GM21737 (cell line): ENCODE data around the gene CIITA.

Experiments
- ATAC-seq: cut with Tn5 transposase; IDR thresholded peaks from one replicate; pipeline ENCODE4 v1.9.1; 2021; ENCODE audit warnings: mild to moderate bottlenecking, moderate library complexity; ENCODE audit not compliant: unreplicated experiment

CIITA gene

DNA sequence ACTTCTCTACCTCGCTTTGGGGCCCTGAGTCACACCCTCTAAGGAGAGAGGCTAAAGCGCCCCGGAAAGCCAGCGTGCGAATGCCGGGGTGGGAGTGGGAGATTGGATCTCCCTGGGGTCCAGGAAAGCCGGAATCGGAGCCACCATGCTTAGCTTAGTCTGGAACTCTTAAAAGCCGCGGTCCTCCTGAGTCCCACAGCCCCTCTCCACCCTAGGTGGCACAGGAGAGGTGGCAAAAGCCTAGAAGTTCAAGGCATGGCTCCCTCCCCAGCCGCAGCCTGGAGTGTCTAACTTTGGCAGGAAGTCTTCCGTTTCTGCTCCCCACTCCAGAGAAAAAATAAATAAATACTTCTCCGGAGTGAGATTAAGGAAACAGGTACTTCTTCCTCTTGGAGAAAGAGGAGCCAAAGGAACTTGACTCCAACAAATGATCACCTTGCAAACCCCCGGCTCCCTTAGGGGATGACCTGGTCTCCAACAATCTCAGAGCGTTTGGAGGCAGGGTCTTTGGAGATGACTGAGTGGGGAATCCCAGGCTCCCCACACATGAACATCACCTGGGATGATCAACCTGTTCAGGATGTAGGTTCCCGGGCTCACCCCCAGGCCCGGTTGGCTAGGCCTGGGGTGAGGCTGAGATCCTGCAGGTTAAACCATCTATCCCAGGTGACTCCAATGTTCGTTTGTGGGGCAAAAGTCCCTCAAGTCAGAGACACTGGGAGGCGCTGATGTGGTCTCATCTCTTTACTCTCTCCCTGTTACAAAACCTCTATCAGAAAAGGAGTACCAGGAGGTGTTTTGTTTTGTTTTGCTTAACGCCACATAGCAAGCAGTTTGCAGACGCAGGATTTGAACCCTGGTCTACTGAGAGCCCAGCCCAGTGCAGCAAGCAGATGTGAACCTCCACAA lies 2.9 kb downstream of the CIITA start:
- no peak for ATAC-seq

DNA sequence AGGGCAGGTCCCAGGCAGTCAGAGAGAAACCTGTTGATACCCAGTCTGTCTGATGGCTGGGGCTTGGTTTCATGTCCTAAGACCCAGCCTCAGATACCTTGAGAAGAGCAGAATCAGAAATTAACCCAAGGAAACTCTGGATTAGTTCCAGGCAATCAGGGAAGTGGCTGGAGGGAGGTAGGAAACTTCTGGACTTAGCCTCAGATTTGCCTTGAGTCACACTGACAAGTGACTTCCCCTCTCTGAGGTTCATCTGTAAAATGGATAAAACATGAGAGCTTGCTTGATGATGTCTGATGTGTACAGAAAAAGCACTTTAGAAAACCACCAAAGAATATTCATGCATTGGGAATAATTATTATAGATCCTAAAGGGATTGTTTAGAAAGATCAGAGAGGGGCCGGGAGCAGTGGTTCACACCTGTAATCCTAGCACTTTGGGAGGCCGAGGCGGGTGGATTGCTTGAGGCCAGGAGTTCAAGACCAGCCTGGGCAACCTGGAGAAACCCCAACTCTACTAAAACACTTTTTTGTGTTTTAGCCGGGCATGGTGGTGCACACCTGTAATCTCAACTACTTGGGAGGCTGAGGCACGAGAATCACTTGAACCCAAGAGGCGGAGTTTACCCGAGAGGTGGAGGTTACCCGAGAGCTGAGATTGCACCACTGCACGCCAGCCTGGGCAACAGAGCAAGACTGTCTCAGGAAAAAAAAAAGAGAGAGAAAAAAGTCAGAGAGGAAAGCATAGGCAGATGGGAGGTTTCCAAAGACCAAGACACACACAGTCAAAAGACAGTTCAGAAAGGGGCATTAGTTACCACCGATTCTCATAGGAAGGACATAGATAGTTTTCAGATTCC lies 3.8 kb downstream of the CIITA start:
- no peak for ATAC-seq

DNA sequence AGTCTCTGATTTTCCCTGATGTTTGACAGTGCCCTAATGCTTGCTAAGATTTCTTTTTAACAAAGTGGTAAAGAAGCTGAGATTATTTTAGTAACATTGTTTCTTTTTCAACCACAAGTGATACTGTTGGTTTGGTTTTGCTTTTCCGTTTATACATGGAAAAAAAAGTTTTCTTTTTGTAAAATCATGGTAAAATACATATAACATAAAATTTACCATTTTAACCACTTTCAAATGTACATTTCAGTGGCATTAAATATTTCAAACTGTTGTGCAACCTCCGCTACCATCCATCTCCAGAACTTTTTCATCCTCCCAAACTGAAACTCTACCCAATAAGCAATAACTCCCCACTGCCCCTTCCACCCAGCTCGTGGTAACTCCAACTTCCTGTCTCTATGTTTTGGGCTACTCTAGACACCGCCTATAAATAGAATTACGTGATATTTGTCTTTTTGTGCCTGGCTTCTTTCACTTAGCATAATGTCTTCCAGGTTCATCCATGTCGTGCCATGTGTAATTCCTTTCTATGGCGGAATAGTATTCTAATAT lies 4.6 kb downstream of the CIITA start:
- ATAC-seq = no peak

DNA sequence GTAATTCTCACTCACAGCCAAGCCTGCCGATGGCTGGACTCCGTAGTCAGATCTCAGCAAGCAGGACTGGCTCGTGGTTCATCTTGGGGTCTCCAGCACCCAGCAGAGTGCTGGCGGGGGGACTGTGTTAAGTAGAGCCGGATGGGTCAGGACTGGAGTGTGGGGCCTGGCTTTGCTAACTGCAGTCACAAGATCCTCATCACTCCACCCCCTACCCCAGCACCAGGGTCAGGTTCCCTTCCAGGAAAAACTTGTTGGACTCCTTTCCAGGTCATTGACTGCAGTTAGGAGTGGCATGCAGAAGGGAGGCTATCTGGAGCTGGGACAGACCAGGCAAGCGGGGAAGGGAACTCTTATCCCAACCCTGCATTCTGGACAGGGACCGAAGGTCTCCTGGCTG lies 6.0 kb downstream of the CIITA start:
- no peak for ATAC-seq

DNA sequence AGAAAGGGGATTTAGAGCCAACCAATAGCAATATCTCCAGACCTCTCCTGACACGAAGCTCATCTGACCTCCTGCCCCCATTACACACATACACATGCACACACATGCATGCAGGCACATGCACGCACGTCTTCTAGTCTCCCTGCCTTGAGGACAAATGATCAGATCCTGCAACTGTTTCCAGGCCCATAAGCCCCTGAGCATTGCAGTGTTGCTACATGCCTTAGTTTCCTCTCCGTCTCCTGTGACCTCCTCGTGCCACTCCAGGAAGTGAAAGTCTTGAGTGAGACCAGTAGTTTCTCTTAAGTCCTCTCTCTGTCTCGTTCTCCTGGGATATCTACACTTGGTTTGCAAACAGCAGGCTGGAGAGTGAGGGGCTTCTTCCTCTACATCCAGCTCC lies 8.2 kb downstream of the CIITA start:
- no peak for ATAC-seq

DNA sequence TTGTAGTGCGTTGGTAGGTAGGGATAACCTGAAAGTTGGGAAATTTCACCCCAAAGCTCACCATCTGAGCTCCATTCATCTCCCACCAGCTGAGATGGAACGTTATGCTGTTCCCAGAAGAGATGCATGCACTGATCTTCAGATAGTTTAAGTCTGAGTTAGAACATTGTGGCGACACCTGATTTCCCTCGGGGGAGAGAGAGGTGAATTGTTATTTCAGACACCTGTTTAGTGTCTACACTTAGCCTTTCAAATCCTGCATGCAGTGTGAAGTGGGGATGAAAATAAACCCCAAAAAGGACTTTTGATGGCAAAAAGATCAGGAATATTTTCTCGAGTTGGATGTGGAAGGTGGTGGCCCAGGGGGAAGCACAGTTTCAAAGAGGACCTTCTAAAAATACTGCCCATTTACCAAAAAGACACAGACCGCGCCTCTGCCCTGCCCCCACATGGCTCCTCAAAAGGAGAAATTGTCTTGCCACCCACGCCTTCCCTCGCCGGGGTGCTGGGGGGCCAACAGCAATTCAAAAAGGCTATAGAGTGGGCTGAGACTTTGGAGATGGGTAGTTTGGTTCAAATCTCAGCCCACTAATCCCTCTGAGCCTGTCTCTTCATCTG lies 11.4 kb downstream of the CIITA start:
- no peak for ATAC-seq

DNA sequence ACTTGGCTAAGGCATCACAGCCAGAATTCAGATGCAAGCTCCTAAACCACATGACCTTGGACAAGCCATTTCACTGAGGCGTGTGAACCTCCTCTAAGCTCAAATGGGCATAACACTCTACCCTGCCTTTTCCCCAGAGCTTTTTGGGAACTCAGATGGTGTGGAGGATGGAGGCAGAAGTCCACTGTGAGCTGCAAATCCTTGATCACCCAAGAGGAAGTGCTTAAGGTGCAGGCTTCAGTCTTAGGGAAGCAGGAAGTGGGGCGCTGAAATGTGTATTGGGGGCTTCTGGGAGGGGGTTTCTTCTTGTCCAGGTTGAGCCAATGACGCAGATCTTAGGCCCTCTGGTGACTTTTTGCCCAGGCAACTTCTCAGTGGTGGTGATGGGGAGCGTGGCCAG lies 12.9 kb downstream of the CIITA start:
- no peak for ATAC-seq

DNA sequence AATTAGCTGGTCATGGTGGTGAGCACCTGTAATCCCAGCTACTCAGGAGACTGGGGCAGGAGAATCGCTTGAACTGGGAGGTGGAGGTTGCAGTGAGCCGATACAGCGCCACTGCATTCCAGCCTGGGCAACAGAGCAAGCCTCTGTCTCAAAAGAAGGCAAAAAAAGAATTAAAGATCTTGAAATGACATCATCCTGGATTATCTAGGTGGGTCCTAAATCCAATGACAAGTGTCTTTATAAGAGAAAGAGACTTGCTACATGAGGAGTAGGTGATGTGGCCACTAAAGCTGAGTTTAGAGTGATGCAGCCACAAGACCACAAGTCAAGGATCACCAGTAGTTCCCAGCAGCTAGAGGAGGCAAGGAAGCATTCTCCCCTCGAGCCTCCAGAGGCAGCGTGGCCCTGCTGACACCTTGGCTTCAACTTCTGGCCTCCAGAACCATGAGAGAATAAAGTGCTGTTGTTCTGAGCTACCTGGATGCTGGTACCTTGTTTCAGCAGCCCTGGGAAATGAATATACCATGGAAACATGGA lies 15.8 kb downstream of the CIITA start:
- ATAC-seq = no peak

DNA sequence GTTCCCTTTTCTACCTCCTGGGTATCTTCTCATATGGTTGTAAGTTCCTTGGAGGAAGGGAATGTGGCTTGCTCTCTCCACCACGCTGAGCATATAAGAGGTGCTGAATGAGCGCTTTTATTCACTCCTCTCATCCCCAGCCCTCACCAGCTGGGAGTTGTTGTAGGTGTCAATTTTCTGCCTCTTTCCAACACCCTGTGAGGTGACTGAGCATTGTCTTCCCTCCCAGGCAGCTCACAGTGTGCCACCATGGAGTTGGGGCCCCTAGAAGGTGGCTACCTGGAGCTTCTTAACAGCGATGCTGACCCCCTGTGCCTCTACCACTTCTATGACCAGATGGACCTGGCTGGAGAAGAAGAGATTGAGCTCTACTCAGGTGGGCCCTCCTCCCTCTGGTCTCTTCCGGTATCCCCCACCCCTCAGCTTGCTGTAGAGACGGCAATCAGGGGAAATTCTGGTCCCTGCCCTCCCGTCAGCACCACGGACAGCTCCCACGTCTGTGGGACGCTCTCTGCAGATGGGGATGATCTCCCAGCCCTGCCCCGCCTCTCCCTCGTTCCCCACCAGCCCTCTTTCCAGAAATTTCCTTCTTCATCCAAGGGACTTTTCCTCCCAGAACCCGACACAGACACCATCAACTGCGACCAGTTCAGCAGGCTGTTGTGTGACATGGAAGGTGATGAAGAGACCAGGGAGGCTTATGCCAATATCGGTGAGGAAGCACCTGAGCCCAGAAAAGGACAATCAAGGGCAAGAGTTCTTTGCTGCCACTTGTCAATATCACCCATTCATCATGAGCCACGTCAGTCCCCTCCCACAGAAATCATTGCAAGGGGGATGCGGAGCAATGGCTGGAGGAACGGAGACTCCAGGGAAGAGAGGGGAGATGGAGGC lies 18.3 kb downstream of the CIITA start:
- no peak for ATAC-seq

DNA sequence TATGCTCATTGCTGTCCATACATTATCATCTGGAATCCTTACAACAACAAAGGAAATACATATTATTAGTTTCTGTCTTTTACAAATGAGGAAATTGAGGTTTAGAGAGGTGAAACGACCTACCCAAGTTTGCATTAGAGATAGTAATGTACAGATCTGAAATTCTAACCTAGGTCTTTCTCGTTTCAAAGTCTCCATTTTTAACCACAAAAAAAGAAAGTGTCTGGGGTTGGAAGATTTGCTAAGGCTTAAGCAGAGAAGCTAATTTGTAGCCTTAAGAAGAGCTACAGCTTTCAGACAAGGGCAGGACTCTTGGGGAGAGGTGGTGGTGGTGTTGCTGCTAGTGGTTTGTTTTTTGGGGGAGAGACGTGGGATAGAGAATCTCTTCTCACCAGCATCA lies 19.2 kb downstream of the CIITA start:
- no peak for ATAC-seq

DNA sequence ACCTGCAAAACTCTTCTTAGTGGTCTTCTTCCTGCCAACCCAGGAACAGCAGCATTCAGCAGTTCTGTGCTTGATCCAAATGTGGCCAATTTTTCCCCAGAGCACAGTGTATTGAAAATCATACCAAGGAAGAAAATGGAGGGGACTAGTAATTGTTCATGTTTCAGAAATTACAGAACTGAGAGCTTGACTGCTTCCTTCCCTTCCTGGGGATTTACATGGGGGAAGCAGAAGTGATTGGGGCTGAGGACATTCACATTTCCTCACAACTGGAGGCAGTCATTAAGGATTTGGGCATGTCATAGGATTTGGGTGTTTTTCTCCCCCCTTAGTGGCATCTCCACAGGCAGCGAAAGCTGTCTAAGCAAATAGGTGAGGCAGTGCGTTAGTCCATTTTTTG lies 19.7 kb downstream of the CIITA start:
- no peak for ATAC-seq

DNA sequence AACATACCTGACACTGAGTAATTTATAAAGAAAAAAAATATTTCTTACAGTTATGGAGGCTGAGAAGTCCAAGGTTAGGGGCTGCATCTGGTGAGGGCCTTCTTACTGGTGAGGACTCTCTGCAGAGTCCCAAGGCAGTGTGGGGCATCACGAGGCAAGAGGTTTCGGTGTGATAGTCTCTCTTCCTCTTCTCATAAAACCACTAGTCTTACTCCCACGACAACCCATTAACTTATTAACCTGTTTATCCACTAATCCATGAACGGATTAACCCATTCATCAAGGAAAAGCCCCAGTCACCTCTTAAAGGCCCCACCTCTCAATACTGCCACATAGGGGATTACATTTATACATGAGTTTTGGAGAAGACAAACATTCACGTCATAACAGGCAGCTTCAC lies 20.1 kb downstream of the CIITA start:
- no peak for ATAC-seq

DNA sequence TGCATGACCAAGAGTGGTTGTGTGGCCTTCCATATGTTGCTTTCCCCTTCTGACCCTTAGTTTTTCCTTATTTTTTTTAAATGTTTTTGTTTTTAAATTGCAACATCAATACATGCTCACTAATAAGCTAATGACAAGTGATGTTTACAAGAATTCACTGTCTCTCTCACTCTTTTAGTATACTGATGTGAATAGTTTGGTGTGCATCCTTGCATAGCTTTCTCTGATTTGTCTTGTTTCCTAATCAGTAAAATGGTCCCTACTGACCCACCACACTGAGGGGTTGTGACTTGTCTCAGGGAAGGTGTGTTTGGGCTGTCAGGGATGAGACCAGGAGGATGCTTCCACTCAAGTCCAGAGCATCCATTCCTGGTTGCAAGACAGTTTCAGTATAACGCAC lies 26.0 kb downstream of the CIITA start:
- no peak for ATAC-seq

DNA sequence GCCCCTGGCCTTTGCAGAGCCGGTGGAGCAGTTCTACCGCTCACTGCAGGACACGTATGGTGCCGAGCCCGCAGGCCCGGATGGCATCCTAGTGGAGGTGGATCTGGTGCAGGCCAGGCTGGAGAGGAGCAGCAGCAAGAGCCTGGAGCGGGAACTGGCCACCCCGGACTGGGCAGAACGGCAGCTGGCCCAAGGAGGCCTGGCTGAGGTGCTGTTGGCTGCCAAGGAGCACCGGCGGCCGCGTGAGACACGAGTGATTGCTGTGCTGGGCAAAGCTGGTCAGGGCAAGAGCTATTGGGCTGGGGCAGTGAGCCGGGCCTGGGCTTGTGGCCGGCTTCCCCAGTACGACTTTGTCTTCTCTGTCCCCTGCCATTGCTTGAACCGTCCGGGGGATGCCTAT lies 29.5 kb downstream of the CIITA start:
- no peak for ATAC-seq

DNA sequence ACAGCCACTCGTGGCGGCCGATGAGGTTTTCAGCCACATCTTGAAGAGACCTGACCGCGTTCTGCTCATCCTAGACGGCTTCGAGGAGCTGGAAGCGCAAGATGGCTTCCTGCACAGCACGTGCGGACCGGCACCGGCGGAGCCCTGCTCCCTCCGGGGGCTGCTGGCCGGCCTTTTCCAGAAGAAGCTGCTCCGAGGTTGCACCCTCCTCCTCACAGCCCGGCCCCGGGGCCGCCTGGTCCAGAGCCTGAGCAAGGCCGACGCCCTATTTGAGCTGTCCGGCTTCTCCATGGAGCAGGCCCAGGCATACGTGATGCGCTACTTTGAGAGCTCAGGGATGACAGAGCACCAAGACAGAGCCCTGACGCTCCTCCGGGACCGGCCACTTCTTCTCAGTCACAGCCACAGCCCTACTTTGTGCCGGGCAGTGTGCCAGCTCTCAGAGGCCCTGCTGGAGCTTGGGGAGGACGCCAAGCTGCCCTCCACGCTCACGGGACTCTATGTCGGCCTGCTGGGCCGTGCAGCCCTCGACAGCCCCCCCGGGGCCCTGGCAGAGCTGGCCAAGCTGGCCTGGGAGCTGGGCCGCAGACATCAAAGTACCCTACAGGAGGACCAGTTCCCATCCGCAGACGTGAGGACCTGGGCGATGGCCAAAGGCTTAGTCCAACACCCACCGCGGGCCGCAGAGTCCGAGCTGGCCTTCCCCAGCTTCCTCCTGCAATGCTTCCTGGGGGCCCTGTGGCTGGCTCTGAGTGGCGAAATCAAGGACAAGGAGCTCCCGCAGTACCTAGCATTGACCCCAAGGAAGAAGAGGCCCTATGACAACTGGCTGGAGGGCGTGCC lies 30.1 kb downstream of the CIITA start:
- ATAC-seq = no peak

DNA sequence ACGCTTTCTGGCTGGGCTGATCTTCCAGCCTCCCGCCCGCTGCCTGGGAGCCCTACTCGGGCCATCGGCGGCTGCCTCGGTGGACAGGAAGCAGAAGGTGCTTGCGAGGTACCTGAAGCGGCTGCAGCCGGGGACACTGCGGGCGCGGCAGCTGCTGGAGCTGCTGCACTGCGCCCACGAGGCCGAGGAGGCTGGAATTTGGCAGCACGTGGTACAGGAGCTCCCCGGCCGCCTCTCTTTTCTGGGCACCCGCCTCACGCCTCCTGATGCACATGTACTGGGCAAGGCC lies 30.7 kb downstream of the CIITA start:
- no peak for ATAC-seq

DNA sequence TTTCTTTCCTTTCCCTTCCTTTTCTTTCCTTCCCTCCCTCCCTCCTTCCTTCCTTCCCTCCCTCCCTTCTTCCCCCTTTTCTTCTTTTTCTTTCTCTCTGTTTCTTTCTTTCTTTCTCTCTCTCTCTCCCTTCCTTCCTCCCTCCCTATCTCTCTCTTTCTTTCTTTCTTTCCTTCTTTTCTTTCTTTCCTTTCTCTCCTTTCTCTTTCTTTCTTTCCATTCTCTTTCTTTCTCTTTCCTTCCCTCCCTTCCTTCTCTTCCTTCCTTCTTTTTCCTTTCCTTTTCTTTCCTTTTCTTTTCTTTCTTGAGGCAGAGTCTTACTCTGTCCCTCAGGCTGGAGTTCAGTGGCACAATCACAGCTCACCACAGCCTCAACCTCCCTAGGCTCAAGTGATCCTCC lies 34.3 kb downstream of the CIITA start:
- no peak for ATAC-seq

DNA sequence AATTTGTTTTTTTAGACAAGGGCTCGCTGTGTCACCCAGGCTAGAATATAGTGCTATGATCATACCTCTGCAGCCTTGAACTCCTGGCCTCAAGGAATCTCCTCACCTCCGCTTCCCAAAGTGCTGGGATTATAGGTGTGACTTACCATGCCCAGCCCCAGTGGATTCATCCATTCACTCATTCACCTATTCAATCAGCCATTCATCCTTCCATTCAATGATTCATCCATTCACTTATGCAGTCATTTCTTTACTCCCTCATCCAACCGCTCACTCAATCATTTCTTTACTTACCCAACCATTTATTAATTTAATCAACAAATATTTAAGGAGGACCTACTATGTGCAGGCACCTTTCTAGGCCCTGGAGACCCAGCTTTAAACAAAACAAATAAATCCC lies 39.5 kb downstream of the CIITA start:
- no peak for ATAC-seq

DNA sequence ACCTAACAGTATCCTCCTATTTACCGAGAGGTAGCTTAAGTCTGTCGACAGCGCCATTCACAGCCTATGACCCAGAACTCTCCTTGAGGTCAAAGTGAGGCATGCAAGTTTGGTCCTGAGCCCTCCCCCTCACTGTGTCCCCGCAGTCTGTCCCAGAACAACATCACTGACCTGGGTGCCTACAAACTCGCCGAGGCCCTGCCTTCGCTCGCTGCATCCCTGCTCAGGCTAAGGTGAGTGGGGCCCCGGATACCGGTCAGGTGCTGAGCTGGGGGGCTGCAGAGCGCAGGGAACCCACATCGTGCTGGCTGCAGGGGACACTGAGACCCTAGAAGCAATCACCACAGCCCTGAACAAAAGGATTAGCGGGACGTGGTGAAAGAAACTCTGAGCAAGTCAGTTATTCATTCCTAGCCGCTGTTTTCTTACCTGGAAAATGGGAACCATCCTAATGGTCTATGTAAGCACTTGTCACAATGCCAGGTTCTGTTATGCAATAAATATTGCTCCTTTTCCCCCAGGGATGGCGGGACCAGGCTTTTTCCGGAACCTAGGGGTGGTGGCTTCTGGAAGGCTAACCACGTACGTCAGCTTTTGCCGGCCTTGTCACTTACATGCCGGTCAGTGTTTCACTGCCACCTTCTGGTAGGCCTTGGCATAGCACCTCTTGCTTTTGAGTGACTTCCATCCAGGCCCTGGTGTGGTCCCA lies 41.4 kb downstream of the CIITA start:
- no peak for ATAC-seq
